Sigmoid colon (tissue), 7 donors: ENCODE measurements around the gene FMNL2. TPM values are rescaled to one million over a fixed set of nuclear protein-coding genes. Genes with fewer than 3 reads are reported as not detected.
A peak's percentile ranks its signal among the peaks of the same experiment; 100 is the strongest.

Experiments
- DNase-seq: peaks from one replicate; pipeline ENCODE4 v3.0.0-alpha.2; 2019
- H3K27ac ChIP-seq, 4 donors: fragments of 200-600 bp; sonication (generic); one replicate each; pipeline ENCODE4 v1.5.1; 2016 to 2019; ENCODE audit warnings: mild to moderate bottlenecking in 1 of 4
- H3K27me3 ChIP-seq, 3 donors: fragments of 200-600 bp; sonication (generic); one replicate each; pipeline ENCODE4 v1.5.1; 2019; ENCODE audit warnings: mild to moderate bottlenecking in 1 of 3
- H3K36me3 ChIP-seq, 4 donors: fragments of 200-600 bp; sonication (generic); one replicate each; pipeline ENCODE4 v1.5.1; 2016 to 2019
- H3K4me1 ChIP-seq, 4 donors: fragments of 200-600 bp; sonication (generic); one replicate each; pipeline ENCODE4 v1.5.1; 2017 to 2019
- H3K4me3 ChIP-seq, 4 donors: fragments of 200-600 bp; sonication (generic); one replicate each; pipeline ENCODE4 v1.5.1; 2017 to 2019; ENCODE audit warnings: mild to moderate bottlenecking in 2 of 4, moderate library complexity in 1 of 4
- H3K9me3 ChIP-seq, 4 donors: fragments of 200-600 bp in 3 of 4; sonication (generic) in 3 of 4; one replicate each; pipeline versions ENCODE4 v1.5.1 to v1.6.1; 2013 to 2019
- CTCF ChIP-seq, 4 experiments: fragments of 450-650 bp in 3 of 4; fragments of 200-600 bp in 1 of 4; IDR thresholded peaks; one replicate each; pipeline ENCODE4 v1.5.1; 2016 to 2019; ENCODE audit warnings: antibody characterized with exemption in 4 of 4, mild to moderate bottlenecking in 3 of 4, moderate library complexity in 2 of 4
- EP300 ChIP-seq, 4 donors: sonication (generic); formaldehyde crosslinking; IDR thresholded peaks; one replicate each; pipeline ENCODE4 v1.6.1; 2017; ENCODE audit warnings: antibody characterized with exemption in 4 of 4
- POLR2A ChIP-seq, 2 donors: fragments of 450-650 bp; IDR thresholded peaks; one replicate each; pipeline ENCODE4 v1.6.1; 2016; ENCODE audit warnings: antibody characterized with exemption in 2 of 2, mild to moderate bottlenecking in 2 of 2, moderate library complexity in 2 of 2
- POLR2AphosphoS5 ChIP-seq, 4 donors: sonication (generic); formaldehyde crosslinking; IDR thresholded peaks; one replicate each; pipeline ENCODE4 v1.6.1; 2017; ENCODE audit warnings: antibody characterized with exemption in 4 of 4
- WGBS, 2 donors: extraction: QIAGEN DNeasy Blood & Tissue Kit; methylation state at CpG; one replicate each; pipeline ENCODE4 v1.1.7; 2013; 5-methylcytosine and 5-hydroxymethylcytosine counted together
- intact Hi-C: fragments of 100-400 bp; cut with DNase I; formaldehyde crosslinking; loops from one replicate; pipeline ENCODE4 v1.15.1; 2023
- polyA plus RNA-seq, 3 donors: library from polyadenylated mRNA; stranded (reverse); fragments of 200-250 nt; gene quantifications; one replicate each; pipeline ENCODE4 v1.2.3, GENCODE V29; 2013
- total RNA-seq, 4 donors: library from RNA; depleted of rRNA; stranded (reverse); fragments of >200 nt; gene quantifications; one replicate each; pipeline ENCODE4 v1.1.0, GENCODE V29; 2016
- donor health status: healthy with polysubstance abuse.
- donor health status: Bipolar disorder and iron deficiency.
- donor health status: healthy.

FMNL2 gene
- total and polyA plus RNA-seq, 7 donors = 9.4 to 30.5 (median 17.8) TPM

DNA sequence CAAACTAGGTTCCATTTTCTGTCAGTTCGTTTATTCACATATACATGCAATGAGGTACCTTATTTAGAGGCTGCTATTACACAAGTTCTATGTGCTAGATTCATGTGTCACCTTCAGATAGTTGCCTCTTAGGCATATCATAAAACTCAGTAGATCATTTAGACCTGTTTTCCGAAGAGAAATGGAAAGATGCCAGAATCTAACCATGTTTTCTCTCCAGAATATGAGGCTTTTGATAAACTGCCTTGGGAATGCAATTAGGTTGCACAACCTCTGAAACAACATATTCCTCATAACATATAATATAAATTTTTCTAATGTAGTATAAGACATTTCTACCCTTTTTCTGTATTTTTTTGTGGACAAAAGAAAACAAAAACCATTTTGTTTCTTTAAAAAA lies 274.2 kb downstream of the FMNL2 start:
- DNase-seq = no peak
- no peaks in the 10 kb centered on the region for H3K9me3 ChIP-seq
- WGBS, 2 donors = 49 to 72% methylated on average over 2 of the region's 2 CpGs
- H3K27me3 ChIP-seq = no peaks in the 10 kb centered on the region
- intact Hi-C loops = no loop called here
- H3K27ac ChIP-seq = no peak overlapping the region
- no peak overlapping the region for H3K4me3 ChIP-seq
- peaks cover 0 to 6% (median 0%) of the 10 kb centered on the region in 4 donors for H3K36me3 ChIP-seq
- TF ChIP-seq CTCF (IDR thresholded peaks at IDR 0.05) (no peak), POLR2AphosphoS5 (IDR thresholded peaks at IDR 0.05) (no peak), POLR2A (IDR thresholded peaks at IDR 0.05) (no peak), EP300 (IDR thresholded peaks at IDR 0.05) (no peak)
- H3K4me1 ChIP-seq = peaks cover 0 to 5% (median 0%) of the 10 kb centered on the region in 4 donors

DNA sequence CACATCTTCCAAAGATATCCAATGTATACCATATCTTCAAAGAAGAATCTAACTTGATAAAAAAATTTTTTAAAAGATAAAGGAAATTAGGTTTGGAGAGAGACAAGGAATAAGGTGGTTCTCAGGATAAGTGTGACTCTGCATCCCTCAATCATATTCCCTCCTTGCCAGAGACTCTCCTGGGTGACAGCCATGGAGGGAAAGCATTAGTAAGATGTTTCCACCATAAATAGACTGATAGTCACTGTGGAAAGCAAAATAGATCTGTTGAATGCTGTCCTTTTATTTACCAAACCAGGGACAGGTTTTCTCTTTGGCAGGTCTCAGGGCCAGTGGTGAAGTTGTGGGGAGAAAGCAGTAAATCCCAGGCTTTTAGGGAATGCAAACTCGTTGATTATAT lies 274.7 kb downstream of the FMNL2 start:
- intact Hi-C loops = no loop called here
- H3K27ac ChIP-seq = no peak overlapping the region
- no peak overlapping the region for H3K4me3 ChIP-seq
- H3K4me1 ChIP-seq = peaks cover 0 to 5% (median 0%) of the 10 kb centered on the region in 4 donors
- TF ChIP-seq EP300 (IDR thresholded peaks at IDR 0.05) (no peak), POLR2A (IDR thresholded peaks at IDR 0.05) (no peak), POLR2AphosphoS5 (IDR thresholded peaks at IDR 0.05) (no peak), CTCF (IDR thresholded peaks at IDR 0.05) (no peak)
- WGBS, 2 donors = 79 to 85% methylated on average over 1 of the region's 1 CpG
- peaks cover 0 to 6% (median under 1%) of the 10 kb centered on the region in 4 donors for H3K36me3 ChIP-seq
- no peaks in the 10 kb centered on the region for H3K27me3 ChIP-seq
- H3K9me3 ChIP-seq = no peaks in the 10 kb centered on the region
- DNase-seq = no peak

- peak in 3 of 4 donors; percentile 14 to 45 (median 28) for TF ChIP-seq POLR2AphosphoS5 (IDR thresholded peaks at IDR 0.05)
- TF ChIP-seq POLR2A (IDR thresholded peaks at IDR 0.05) = no peak
- intact Hi-C loops = no loop called here
- DNase-seq = peak; percentile 77
- Histone ChIP-seq H3K4me3 (no peak overlapping the region), H3K36me3 (peaks cover 0 to 17% (median 2%) of the 10 kb centered on the region in 4 donors), H3K4me1 (peaks cover 0 to 5% (median 0%) of the 10 kb centered on the region in 4 donors), H3K9me3 (no peaks in the 10 kb centered on the region), H3K27me3 (no peaks in the 10 kb centered on the region), H3K27ac (peak overlapping the region; percentile 25 to 64 (median 54))
- WGBS, 2 donors = 38 to 48% methylated on average over 5 of the region's 5 CpGs
Observed at GRCh38 chr2:152611458-152612231, 276.7 kb downstream of the FMNL2 start.

DNA sequence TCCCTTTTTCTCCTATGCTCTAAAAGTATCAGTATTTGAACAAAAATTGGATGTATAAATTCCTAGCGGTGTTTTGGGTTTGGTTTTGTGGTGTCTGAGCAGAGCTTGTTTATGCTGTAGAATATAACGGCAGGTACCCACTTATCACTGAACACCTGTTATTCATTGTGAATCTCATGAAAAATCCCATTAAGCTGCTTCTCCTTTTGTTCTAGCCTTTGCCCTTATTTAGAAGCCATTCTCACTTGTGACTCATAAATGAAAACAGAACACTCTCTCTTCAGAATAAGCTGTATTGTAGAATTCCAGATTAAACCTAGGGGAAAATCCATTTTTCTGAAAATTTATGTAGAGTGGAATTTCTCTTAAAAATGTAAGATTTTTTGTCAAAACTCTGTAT lies 278.3 kb downstream of the FMNL2 start:
- no peak for DNase-seq
- Histone ChIP-seq H3K36me3 (peaks cover 0 to 21% (median 2%) of the 10 kb centered on the region in 4 donors), H3K27me3 (no peaks in the 10 kb centered on the region), H3K9me3 (no peaks in the 10 kb centered on the region), H3K4me3 (no peak overlapping the region), H3K27ac (peak overlapping the region in 1 of 4 donors; percentile 60), H3K4me1 (peaks cover 0 to 5% (median 0%) of the 10 kb centered on the region in 4 donors)
- intact Hi-C loops = no loop called here
- TF ChIP-seq POLR2AphosphoS5 (IDR thresholded peaks at IDR 0.05) (no peak), POLR2A (IDR thresholded peaks at IDR 0.05) (no peak), CTCF (IDR thresholded peaks at IDR 0.05) (no peak), EP300 (IDR thresholded peaks at IDR 0.05) (no peak)
- 77 to 90% methylated on average over 2 of the region's 2 CpGs for WGBS, 2 donors

DNA sequence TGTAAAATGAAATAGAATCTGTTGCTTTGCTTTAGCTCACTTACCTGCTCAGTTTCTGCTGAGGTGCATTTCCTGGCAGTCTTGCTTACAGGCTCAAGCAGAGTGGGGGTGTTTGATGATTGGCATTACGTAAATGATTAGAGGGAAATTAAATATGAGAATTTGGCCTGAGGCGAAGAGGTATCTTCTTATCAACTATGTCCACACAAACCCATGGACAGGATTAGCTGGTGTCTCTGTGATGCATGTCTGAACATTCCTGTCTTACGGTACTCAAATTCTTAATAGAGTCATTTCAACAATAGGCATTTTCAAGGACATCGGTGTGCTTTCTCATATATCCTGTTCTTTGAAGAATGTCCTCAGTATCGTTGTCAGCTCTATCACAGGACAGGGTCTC lies 280.2 kb downstream of the FMNL2 start:
- DNase-seq = no peak
- no peak overlapping the region for H3K27ac ChIP-seq
- intact Hi-C loops = no loop called here
- no peaks in the 10 kb centered on the region for H3K27me3 ChIP-seq
- H3K36me3 ChIP-seq = peaks cover 0 to 27% (median 4%) of the 10 kb centered on the region in 4 donors
- no peaks in the 10 kb centered on the region for H3K9me3 ChIP-seq
- TF ChIP-seq CTCF (IDR thresholded peaks at IDR 0.05) = no peak
- no peak for TF ChIP-seq POLR2AphosphoS5 (IDR thresholded peaks at IDR 0.05)
- TF ChIP-seq POLR2A (IDR thresholded peaks at IDR 0.05) = no peak
- TF ChIP-seq EP300 (IDR thresholded peaks at IDR 0.05) = no peak
- no peak overlapping the region for H3K4me3 ChIP-seq
- H3K4me1 ChIP-seq = peaks cover 0 to 10% (median 3%) of the 10 kb centered on the region in 4 donors
- 94 to 96% methylated on average over 5 of the region's 5 CpGs for WGBS, 2 donors
